GM23338 (cell line): ENCODE results near the gene ANAPC7. TPM values are rescaled to one million over a fixed set of nuclear protein-coding genes. Genes with fewer than 3 reads are reported as not detected.

Experiments
- ATAC-seq: fragments of 200-7000 bp; cut with Tn5 transposase; 3 replicates; pipeline ENCODE4 v1.9.1; 2020
- DNase-seq: peaks from one replicate; pipeline ENCODE4 v3.0.0-alpha.2; 2015; ENCODE audit warnings: low spot score
- H2AFZ ChIP-seq: fragments of 200-600 bp; sonication (generic); 2 replicates; pipeline ENCODE4 v1.8.0; 2016; ENCODE audit warnings: antibody characterized with exemption, mild to moderate bottlenecking, moderate library complexity
- H3F3A ChIP-seq: fragments of 200-600 bp; sonication (generic); replicated peaks from 2 replicates; pipeline ENCODE4 v1.8.0; 2017; ENCODE audit warnings: antibody characterized with exemption, mixed run types, low read depth
- H3K27ac ChIP-seq: fragments of 200-600 bp; sonication (generic); 2 replicates; pipeline ENCODE4 v1.6.1; 2016; ENCODE audit warnings: low read depth
- H3K27me3 ChIP-seq: fragments of 200-600 bp; sonication (generic); 2 replicates; pipeline ENCODE4 v1.8.0; 2016; ENCODE audit warnings: mild to moderate bottlenecking, mixed run types, moderate library complexity; ENCODE audit not compliant: insufficient read depth
- H3K36me3 ChIP-seq: fragments of 200-600 bp; sonication (generic); 2 replicates; pipeline ENCODE4 v1.8.0; 2016; ENCODE audit warnings: mild to moderate bottlenecking; ENCODE audit not compliant: insufficient read depth
- H3K4me1 ChIP-seq: fragments of 200-600 bp; sonication (generic); 2 replicates; pipeline ENCODE4 v1.8.0; 2016; ENCODE audit warnings: mild to moderate bottlenecking, moderate library complexity; ENCODE audit not compliant: insufficient read depth
- H3K4me2 ChIP-seq: fragments of 200-600 bp; sonication (generic); 2 replicates; pipeline ENCODE4 v1.7.1; 2017; ENCODE audit warnings: mixed run types
- H3K4me3 ChIP-seq: fragments of 200-600 bp; sonication (generic); 2 replicates; pipeline ENCODE4 v1.6.1; 2016; ENCODE audit warnings: mixed run types
- H3K79me2 ChIP-seq: fragments of 200-600 bp; sonication (generic); replicated peaks from 2 replicates; pipeline ENCODE4 v1.8.0; 2017; ENCODE audit warnings: mild to moderate bottlenecking; ENCODE audit not compliant: insufficient read depth
- H3K9me2 ChIP-seq: fragments of 200-600 bp; sonication (generic); 2 replicates; pipeline ENCODE4 v1.8.0; 2017; ENCODE audit not compliant: insufficient read depth
- H4K20me1 ChIP-seq: fragments of 200-600 bp; sonication (generic); replicated peaks from 2 replicates; pipeline ENCODE4 v1.8.0; 2017; ENCODE audit warnings: mild to moderate bottlenecking; ENCODE audit not compliant: insufficient read depth
- H3K27ac Mint-ChIP-seq: 2 replicates; pipeline ENCODE4 v1.8.0; 2020; ENCODE audit warnings: inconsistent platforms, mild to moderate bottlenecking, moderate library complexity, mixed read lengths
- H3K27me3 Mint-ChIP-seq: 3 replicates; pipeline ENCODE4 v1.8.0; 2022; ENCODE audit warnings: low read depth, mild to moderate bottlenecking, moderate library complexity, mixed read lengths, inconsistent platforms; ENCODE audit not compliant: insufficient read depth, poor library complexity
- H3K36me3 Mint-ChIP-seq: 3 replicates; pipeline ENCODE4 v1.8.0; 2021; ENCODE audit warnings: low read depth, mild to moderate bottlenecking, inconsistent platforms, moderate library complexity, mixed read lengths
- H3K4me1 Mint-ChIP-seq: 3 replicates; pipeline ENCODE4 v1.8.0; 2020; ENCODE audit warnings: mild to moderate bottlenecking, inconsistent platforms, mixed read lengths
- H3K4me3 Mint-ChIP-seq: 3 replicates; pipeline ENCODE4 v1.8.0; 2021; ENCODE audit warnings: moderate library complexity, mild to moderate bottlenecking, inconsistent platforms, mixed read lengths
- H3K9me3 Mint-ChIP-seq: 3 replicates; pipeline ENCODE4 v1.8.0; 2020; ENCODE audit warnings: moderate library complexity, mild to moderate bottlenecking, inconsistent platforms, mixed read lengths
- CTCF ChIP-seq, 2 experiments: fragments of 200-600 bp in 1 of 2; sonication (generic) in 1 of 2; conservative IDR thresholded peaks; 2 replicates each; pipeline versions ENCODE4 v1.5.1 to v1.6.1; 2016 to 2017; ENCODE audit warnings: antibody characterized with exemption in 2 of 2, low read depth in 2 of 2, mild to moderate bottlenecking in 2 of 2, moderate library complexity in 1 of 2
- EZH2 ChIP-seq: fragments of 200-600 bp; sonication (generic); IDR thresholded peaks from one replicate; pipeline ENCODE4 v1.8.0; 2017; ENCODE audit warnings: antibody characterized with exemption, mild to moderate bottlenecking, low read depth; ENCODE audit not compliant: unreplicated experiment
- EZH2phosphoT487 ChIP-seq: fragments of 200-600 bp; sonication (generic); IDR thresholded peaks from one replicate; pipeline ENCODE4 v1.8.1; 2018; ENCODE audit warnings: antibody characterized with exemption; ENCODE audit not compliant: unreplicated experiment
- JUNB ChIP-seq: IDR thresholded peaks from one replicate; pipeline ENCODE4 v1.6.1; 2016; ENCODE audit warnings: antibody characterized with exemption; ENCODE audit not compliant: unreplicated experiment
- NANOG ChIP-seq: IDR thresholded peaks from 2 replicates; pipeline ENCODE4 v1.6.1; 2016; ENCODE audit warnings: antibody characterized with exemption, borderline replicate concordance
- REST ChIP-seq: IDR thresholded peaks from one replicate; pipeline ENCODE4 v1.6.1; 2018; ENCODE audit warnings: antibody characterized with exemption; ENCODE audit not compliant: unreplicated experiment
- STAT1 ChIP-seq: IDR thresholded peaks from one replicate; pipeline ENCODE4 v1.6.1; 2016; ENCODE audit warnings: antibody characterized with exemption; ENCODE audit not compliant: unreplicated experiment
- ZNF331 ChIP-seq: fragments of 250-450 bp; sonication (Bioruptor Pico); IDR thresholded peaks from 2 replicates; pipeline ENCODE4 v1.5.0; 2020; ENCODE audit warnings: low read depth, mild to moderate bottlenecking, moderate library complexity
- ZNF462 ChIP-seq: fragments of 250-450 bp; sonication (Bioruptor Pico); IDR thresholded peaks from 2 replicates; pipeline ENCODE4 v1.5.0; 2020; ENCODE audit warnings: mild to moderate bottlenecking, moderate library complexity
- polyA plus RNA-seq: library from polyadenylated mRNA; unstranded; fragments of >200 nt; fragmentation: Nextera tagmentation; extraction: Ambion mirVana; gene quantifications from 2 replicates; pipeline ENCODE4 v1.2.1, GENCODE V29; 2016
- total RNA-seq: library from RNA; depleted of rRNA; stranded (reverse); fragments of >200 nt; shearing (Covaris generic); gene quantifications from 2 replicates; pipeline ENCODE4 v1.2.3, GENCODE V29; 2014

Gene ANAPC7
- total and polyA plus RNA-seq, 2 experiments from 2014 or later, result 71.0 to 99.3 TPM

DNA sequence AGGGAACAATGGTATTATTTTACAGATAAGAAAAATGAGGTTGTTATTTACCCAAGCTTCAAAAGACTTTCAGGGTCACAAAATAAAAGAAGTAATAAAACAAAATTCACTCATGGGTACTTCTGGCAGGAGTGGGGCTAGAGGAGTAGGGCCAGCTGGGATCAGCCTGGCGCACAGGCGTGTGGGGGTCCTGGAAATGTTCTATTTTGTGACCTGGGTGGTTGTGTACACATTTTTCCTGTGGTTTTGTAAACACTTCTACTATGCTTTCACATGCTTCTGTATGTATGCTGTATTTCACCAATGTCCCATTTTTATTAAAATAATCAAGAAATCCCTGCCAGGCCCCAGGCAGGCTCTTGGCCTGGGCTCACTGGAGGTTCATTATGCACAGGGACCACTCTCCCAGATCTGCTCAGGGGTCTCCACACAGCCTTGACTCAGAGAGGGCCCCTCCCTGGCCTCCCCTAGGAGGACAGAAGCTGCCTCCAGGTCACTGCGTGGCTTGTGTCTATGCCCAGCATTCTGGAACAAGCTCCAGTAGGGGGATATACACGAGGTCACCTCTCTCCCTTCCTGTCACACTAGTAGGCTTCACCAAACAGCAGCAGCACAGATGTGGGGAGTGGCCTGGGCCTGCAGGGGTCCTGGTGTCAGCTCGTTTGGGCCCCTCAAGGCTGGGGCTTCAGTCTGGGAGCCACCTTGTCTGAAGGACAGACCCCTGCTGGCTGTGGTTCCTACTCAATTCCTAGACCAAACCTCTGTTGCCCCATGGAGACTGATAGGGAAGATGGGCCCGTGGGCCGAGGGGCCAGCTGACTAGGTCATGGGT, 37.8 kb downstream of the ANAPC7 start:
- Histone ChIP-seq H3K79me2 (no peaks in the 10 kb centered on the region), H3K4me3 (no peak overlapping the region), H3K36me3 (no peaks in the 10 kb centered on the region), H3K9me2 (no peaks in the 10 kb centered on the region), H3K4me1 (no peaks in the 10 kb centered on the region), H3K4me2 (no peak overlapping the region), H2AFZ (no peak overlapping the region), H3K27me3 (no peaks in the 10 kb centered on the region), H3F3A (0 out of 2 replicates have a peak, but pooled peaks cover 3% of the 10 kb centered on the region), H3K27ac (no peak overlapping the region), H4K20me1 (no peaks in the 10 kb centered on the region)
- Mint-ChIP-seq H3K27ac (no peak overlapping the region), H3K4me1 (no peaks in the 10 kb centered on the region), H3K36me3 (peaks cover 13% of the 10 kb centered on the region; the same call in 2 of the 3 replicates), H3K9me3 (no peaks in the 10 kb centered on the region; the same call in 2 of the 3 replicates), H3K27me3 (peaks cover 7% of the 10 kb centered on the region), H3K4me3 (no peak overlapping the region)
- TF ChIP-seq STAT1 (no peak), CTCF (conservative IDR thresholded peaks at IDR 0.05; ENCODE audit: low read depth in 2 of 2) (no peak), EZH2 (no peak), EZH2phosphoT487 (no peak)
- ATAC-seq (no peak; the same call in 2 of the 3 replicates), DNase-seq (no peak)

- Histone ChIP-seq H3K9me2 (no peaks in the 10 kb centered on the region), H3K27ac (no peak overlapping the region), H2AFZ (no peak overlapping the region), H3F3A (no peaks in the 10 kb centered on the region), H3K27me3 (no peaks in the 10 kb centered on the region), H4K20me1 (no peaks in the 10 kb centered on the region), H3K4me1 (no peaks in the 10 kb centered on the region), H3K36me3 (no peaks in the 10 kb centered on the region), H3K4me3 (no peak overlapping the region), H3K79me2 (no peaks in the 10 kb centered on the region), H3K4me2 (no peak overlapping the region)
- no peak overlapping the region for H3K4me3 Mint-ChIP-seq
- no peaks in the 10 kb centered on the region for H3K4me1 Mint-ChIP-seq
- peaks cover 5% of the 10 kb centered on the region for H3K27me3 Mint-ChIP-seq
- no peak overlapping the region for H3K27ac Mint-ChIP-seq
- ATAC-seq (no peak), DNase-seq (no peak)
- no peaks in the 10 kb centered on the region; the same call in 2 of the 3 replicates for H3K9me3 Mint-ChIP-seq
- 0 out of 3 replicates have a peak, but pooled peaks cover 2% of the 10 kb centered on the region for H3K36me3 Mint-ChIP-seq
- TF ChIP-seq ZNF462 (CRISPR knock-in tag), result no peak
- TF ChIP-seq REST, result no peak
- TF ChIP-seq STAT1, result no peak
- TF ChIP-seq JUNB, result no peak
- no peak for TF ChIP-seq ZNF331
- TF ChIP-seq NANOG, result no peak
- no peak for TF ChIP-seq EZH2
Measured at GRCh38 chr12:110361216-110361615, 42.3 kb downstream of the ANAPC7 start.
